ENCODE measurements around the gene CEP152. TPM values are rescaled to one million over a fixed set of nuclear protein-coding genes. Genes with fewer than 3 reads are reported as not detected.

Gene CEP152
- total and polyA plus RNA-seq, 2 donors from 2014 or later, result 1.4 to 4.5 TPM

GRCh38 chr15:48800811-48801455 lies 9.9 kb downstream of the CEP152 start:
- FAIRE-seq (peak; percentile 89), DNase-seq (peak in 2 of 5 donors; percentile 50 to 63)
- Histone ChIP-seq H3K4me3 (ENCODE audit: low read length in 3 of 3) (peak overlapping the region in 1 of 3 donors; percentile 9), H3K27ac (ENCODE audit: low read depth in 2 of 2, low read length in 2 of 2) (no peak overlapping the region), H3K27me3 (ENCODE audit: control insufficient read depth, insufficient read depth, low read length) (no peaks in the 10 kb centered on the region), H3K4me1 (ENCODE audit: control insufficient read depth in 2 of 3, insufficient read depth in 2 of 3, low read depth in 1 of 3, low read length in 3 of 3) (peaks cover 0 to 19% (median 0%) of the 10 kb centered on the region in 3 donors), H3K9me3 (ENCODE audit: control insufficient read depth in 2 of 3, insufficient read depth in 1 of 3, low read length in 3 of 3) (no peaks in the 10 kb centered on the region), H3K36me3 (ENCODE audit: control insufficient read depth in 2 of 3, insufficient read depth in 3 of 3, low read length in 3 of 3) (no peaks in the 10 kb centered on the region), H3K9ac (ENCODE audit: low read length in 3 of 3) (peak overlapping the region in 1 of 3 donors; percentile 4)
- TF ChIP-seq CTCF (IDR thresholded peaks at IDR 0.05; ENCODE audit: borderline replicate concordance, extremely low read depth, insufficient read depth), result peak; percentile 37
- intact Hi-C loops (cut with DNase I), result no loop called here

- no peak overlapping the region for H3K4me3 ChIP-seq (ENCODE audit: low read length in 3 of 3)
- H3K27ac ChIP-seq (ENCODE audit: low read depth in 2 of 2, low read length in 2 of 2), result no peak overlapping the region
- H3K9ac ChIP-seq (ENCODE audit: low read length in 3 of 3), result peak overlapping the region in 1 of 3 donors; percentile 4
- DNase-seq, result no peak
- no peak for FAIRE-seq
- intact Hi-C loops (cut with DNase I), result no loop called here
- TF ChIP-seq CTCF (IDR thresholded peaks at IDR 0.05; ENCODE audit: borderline replicate concordance, extremely low read depth, insufficient read depth), result no peak
- no peaks in the 10 kb centered on the region for H3K36me3 ChIP-seq (ENCODE audit: control insufficient read depth in 2 of 3, insufficient read depth in 3 of 3, low read length in 3 of 3)
- peaks cover 0 to 19% (median 0%) of the 10 kb centered on the region in 3 donors for H3K4me1 ChIP-seq (ENCODE audit: control insufficient read depth in 2 of 3, insufficient read depth in 2 of 3, low read depth in 1 of 3, low read length in 3 of 3)
- H3K27me3 ChIP-seq (ENCODE audit: control insufficient read depth, insufficient read depth, low read length), result no peaks in the 10 kb centered on the region
- no peaks in the 10 kb centered on the region for H3K9me3 ChIP-seq (ENCODE audit: control insufficient read depth in 2 of 3, insufficient read depth in 1 of 3, low read length in 3 of 3)
Observed at GRCh38 chr15:48800245-48800644, 10.6 kb downstream of the CEP152 start.

- intact Hi-C loops (cut with DNase I), result no loop called here
- FAIRE-seq (no peak), DNase-seq (no peak)
- H3K27me3 ChIP-seq (ENCODE audit: control insufficient read depth, insufficient read depth, low read length), result no peaks in the 10 kb centered on the region
- TF ChIP-seq CTCF (IDR thresholded peaks at IDR 0.05; ENCODE audit: borderline replicate concordance, extremely low read depth, insufficient read depth), result no peak
- peaks cover 0 to 27% (median 0%) of the 10 kb centered on the region in 3 donors for H3K4me1 ChIP-seq (ENCODE audit: control insufficient read depth in 2 of 3, insufficient read depth in 2 of 3, low read depth in 1 of 3, low read length in 3 of 3)
- H3K4me3 ChIP-seq (ENCODE audit: low read length in 3 of 3), result no peak overlapping the region
- H3K36me3 ChIP-seq (ENCODE audit: control insufficient read depth in 2 of 3, insufficient read depth in 3 of 3, low read length in 3 of 3), result no peaks in the 10 kb centered on the region
- no peaks in the 10 kb centered on the region for H3K9me3 ChIP-seq (ENCODE audit: control insufficient read depth in 2 of 3, insufficient read depth in 1 of 3, low read length in 3 of 3)
- no peak overlapping the region for H3K27ac ChIP-seq (ENCODE audit: low read depth in 2 of 2, low read length in 2 of 2)
- H3K9ac ChIP-seq (ENCODE audit: low read length in 3 of 3), result no peak overlapping the region
Observed at GRCh38 chr15:48798319-48798718, 12.6 kb downstream of the CEP152 start.

Data from kidney (tissue), 14 donors.